HG03571 (cell line): ENCODE measurements around the gene UBA7.

Experiments used
- ATAC-seq: cut with Tn5 transposase; IDR thresholded peaks from one replicate; pipeline ENCODE4 v1.9.1; 2021; ENCODE audit not compliant: unreplicated experiment

Gene UBA7

DNA sequence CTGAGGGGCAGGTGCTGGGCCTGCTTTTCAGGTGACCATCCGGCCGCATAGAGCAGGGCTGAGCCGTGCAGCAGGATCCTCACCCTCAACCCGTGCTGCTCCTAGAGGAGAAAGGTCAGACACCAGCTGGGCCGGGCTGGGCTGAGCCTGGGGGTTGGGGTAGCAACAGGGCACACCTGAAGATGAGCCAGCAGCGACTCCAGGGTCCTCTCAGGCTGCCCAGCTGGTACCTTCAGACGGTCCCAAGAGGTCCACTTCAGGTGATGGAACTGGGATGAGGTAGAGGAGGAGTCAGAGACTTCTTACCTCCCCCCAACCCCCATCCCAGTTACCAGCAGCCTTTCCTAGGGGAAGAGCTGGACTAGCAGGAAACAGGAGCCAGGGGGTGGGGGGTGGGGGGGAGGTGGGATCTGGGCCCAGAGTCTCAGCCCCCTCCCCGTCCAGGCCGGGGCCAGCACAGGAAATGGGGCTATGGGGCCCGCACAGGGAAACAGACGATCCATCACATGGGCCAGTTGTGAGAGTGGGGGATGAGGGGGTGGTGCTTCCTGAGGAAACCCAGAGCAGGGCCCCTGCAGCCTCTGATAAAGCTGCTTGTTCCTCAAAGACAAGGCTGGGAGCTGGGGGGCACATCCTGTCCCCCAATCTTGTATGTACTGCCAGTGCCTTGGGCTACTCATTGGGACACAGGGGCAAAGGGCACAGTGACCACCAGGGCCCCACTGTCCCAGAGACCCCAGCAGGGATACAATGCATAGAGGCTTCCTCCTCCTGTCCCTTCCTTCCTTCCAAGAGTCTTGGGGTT is 7.7 kb downstream of the UBA7 start:
- ATAC-seq = no peak

DNA sequence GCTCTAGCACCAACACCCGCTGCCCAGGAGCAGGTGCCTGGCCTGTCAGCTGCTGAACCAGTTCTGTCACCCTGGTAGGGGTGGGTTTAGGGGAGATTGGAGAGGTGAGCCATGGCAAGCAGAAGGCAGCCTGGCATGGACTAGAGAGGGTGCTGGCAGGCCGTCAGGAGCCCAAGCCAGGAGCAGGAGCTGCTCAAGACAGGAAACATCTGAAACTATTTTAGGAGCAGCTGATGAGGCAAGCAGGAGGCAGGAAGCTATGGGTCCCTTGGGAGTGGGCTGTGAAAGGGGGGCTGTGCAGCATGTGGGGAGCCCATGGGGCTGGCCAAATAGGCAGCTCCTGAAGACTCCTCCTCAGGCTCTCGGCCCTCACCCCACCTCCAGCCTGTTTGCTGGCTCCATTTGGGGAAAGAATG is 8.4 kb downstream of the UBA7 start:
- ATAC-seq = no peak

- no peak for ATAC-seq
Measured at GRCh38 chr3:49804141-49805041, 9.4 kb downstream of the UBA7 start.

DNA sequence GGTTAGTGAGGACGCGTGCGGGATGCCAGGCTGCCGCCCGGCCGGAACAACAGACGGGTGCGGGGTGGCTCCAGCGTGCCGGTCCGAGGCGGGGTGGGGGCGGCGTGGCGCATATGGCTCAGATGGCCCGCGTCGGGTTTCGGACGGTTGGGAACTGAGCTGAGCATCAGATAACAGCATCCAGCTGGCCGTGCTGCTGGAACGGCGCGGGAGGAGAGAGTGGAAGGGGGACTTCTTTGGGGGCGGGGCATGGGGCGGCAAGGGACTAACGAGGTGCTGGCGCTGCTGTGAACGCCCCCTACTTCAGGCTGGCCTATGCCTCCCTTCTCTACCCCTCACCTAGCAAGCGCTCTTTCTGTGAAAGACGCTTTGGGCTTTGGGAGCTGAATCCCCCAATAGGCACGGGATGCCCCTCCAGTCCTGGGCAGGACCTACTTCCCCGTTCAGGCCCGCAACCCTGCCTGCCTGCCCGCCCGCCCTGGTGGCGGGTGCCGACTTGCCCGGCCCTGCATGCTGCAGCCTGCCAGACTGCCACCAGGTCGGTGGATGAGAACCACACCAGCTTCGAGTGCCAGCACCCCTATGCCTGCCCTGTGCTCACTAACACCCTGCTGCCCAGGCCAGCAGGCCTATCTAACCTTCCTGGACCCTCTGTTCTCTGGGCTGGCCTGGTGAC is 10.2 kb downstream of the UBA7 start:
- no peak for ATAC-seq

DNA sequence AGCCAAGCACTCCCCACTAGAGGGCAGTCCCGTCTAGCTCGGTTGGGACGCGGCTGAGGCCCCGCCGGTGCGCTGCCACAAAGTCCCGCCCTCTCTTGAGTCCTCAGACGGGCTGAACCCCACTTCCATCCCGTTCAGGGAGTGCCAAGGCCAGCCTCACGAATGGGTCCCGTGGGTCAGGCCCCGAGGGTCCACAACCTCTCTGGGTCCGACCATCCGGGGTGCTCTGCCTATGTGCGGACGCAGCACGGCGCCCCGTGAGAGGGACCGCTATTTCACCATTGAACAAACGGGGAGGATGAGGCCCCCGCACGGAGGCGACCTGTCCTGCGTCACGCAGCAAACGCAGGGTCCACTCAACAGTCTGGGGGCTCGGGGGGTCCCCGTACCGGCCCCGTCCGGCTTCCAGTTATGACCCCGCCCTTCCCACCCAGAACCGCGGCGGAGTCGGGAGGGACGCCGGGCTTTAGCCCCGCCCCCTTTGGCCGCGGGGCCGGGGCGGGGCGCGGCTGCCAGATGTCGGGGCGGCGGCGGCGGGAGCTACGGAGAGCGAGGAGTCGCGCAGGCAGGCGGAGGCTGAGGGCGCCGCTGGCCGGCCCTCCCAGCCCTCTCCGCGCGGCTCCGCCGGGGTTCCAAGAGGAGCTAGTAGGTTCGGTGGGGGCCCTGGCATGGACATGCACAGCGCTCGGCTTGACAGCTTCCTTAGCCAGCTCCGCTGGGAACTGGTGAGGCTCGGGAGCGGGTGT is 10.9 kb downstream of the UBA7 start, which contains the start of gene INKA1:
INKA1 (plus strand) TSS at position 543 of the 746 bp plus-strand sequence; CDS start at position 675, 132 bp downstream.
- ATAC-seq = peak; percentile 58

GRCh38 chr3:49801160-49801559 is 12.6 kb downstream of the UBA7 start:
- no peak for ATAC-seq

GRCh38 chr3:49799761-49800160 is 14.0 kb downstream of the UBA7 start, which contains the start of gene CDHR4:
CDHR4 (minus strand) TSS chr3:49799873; CDS start chr3:49799812, 61 bp downstream.
- ATAC-seq = no peak

DNA sequence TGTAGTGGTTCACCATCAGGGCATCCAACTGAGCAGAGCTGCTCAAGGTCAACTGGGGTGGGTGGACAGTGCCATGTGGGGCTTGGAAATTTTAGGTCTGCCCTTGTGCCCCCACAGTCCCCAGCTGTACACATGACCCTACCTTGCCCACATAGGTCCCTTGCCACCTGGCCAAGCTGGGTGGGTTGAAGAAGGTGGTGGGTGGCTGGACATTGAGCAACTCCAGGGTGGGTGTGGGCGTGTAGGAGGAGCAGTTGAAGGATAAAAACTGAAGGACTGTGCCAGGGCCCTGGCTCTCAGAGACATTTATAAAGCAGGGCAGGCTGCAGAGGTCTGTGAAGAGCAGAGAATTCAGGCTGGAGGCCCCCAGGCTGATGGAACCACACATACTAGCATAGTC is 14.6 kb downstream of the UBA7 start:
- no peak for ATAC-seq

- ATAC-seq = no peak
Measured at GRCh38 chr3:49794926-49795905, 18.5 kb downstream of the UBA7 start.

- no peak for ATAC-seq
Measured at GRCh38 chr3:49794431-49794830, 19.3 kb downstream of the UBA7 start.

- no peak for ATAC-seq
Measured at GRCh38 chr3:49793486-49794085, 20.2 kb downstream of the UBA7 start.

DNA sequence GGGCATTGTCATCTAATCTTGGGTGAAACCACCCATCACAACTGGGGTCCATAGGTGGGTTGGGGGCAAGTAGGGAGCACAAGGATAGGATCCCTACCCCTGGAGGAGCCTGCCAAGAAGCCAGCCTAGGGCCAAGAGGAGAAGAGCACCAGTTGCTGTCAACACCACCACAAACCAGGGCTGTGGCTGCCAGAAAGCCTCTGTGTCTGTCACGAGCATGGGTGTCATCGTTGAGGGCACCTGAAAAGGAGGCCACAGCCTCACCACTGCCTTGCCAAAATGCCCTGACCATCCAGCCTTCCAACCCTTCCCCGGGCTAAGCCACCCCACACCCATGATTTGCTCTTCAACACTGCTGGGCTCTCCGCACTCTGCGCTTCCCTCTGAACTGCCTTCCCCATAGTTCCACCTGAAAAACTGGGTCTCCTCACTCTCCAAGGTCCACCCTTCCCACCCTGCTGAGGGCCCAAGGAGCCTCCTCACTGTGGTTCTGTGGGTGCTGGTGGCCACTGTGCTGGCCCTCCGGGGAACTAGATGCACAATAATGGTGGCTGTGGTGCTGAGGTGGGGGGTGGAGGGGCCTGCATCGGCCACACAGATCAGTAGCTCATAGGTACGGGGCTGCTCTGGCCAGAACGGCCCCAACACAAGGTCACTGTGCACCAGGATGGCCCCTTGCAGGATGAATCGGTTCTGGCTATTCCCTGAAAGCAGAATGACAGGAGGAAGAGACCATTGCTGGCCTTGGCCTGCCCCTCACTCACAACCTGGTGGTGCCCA is 21.2 kb downstream of the UBA7 start:
- no peak for ATAC-seq

DNA sequence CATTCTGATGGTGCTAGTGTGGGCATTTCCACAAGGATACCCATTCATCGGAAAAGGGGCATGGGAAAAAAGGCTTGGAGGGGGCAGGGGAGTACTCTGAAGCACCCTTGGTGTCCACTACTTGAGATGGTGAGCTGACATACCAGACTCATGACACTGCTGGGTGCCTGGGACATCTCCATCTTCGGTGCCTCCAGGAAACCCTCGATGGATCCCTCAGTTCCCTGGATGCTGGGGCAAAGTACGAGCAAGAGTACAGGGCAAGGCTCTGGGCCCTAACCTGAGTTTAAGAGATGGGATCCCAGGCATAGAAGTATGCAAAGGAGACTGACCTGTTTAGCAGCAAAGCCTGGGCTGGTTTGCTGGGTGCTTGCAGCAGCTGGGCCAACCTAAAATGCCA is 22.2 kb downstream of the UBA7 start:
- no peak for ATAC-seq

DNA sequence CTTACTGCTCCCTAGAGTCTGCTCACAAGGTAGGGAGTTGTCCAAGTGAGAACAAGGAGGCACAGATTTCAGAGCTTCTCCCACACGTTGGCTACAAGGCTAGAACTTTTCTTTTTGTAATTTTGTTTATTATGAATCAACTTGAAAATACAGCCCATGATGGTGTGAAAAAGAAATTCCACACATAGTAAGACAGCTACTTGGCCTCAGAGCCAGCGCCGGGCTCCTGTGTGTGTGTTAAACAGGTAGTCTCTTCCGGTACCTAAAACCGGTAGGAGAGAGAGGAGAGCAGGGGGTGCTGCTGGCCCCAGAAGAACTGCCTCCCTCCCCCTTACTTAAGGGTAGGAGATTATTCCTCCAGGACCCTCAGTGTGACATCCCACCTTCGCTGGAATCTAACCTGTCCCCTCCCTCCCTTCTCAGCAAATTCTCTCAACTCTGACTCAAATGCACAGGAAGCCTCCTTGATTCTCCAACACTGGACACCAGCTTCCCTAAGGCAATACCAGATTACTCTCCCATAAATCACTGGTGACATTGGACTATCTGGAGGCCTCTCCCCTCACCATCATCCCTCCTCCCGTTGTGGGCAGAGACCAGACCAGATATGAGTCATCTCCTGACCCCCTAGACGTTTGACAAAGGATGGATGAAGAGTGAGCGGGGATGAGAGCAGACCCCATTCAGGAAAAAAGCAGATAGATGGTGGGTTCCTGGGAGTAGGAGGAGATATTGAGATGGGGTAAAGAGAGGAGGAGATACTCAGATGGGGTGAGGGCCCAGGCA is 22.9 kb downstream of the UBA7 start:
- no peak for ATAC-seq

DNA sequence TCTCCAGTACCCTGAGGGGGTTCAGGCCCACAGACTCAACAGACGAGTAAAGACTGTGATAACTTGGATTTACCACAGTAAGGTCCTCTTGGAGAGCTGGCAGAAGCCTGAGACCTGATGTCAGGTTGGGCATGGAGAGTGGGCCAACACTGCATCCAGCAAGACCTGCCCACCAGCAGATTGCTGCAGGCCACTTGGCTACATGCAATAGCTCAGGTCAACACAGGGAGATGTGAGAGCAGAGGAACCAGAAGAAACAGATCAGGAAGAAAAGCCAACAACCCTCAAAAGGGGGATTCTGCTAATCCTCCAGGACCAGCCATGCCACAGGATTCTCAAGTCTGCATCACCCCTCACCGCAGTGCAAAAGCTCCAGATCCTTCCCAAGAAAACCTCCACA is 25.7 kb downstream of the UBA7 start:
- ATAC-seq = no peak

GRCh38 chr3:49787536-49787935 is 26.2 kb downstream of the UBA7 start:
- no peak for ATAC-seq

DNA sequence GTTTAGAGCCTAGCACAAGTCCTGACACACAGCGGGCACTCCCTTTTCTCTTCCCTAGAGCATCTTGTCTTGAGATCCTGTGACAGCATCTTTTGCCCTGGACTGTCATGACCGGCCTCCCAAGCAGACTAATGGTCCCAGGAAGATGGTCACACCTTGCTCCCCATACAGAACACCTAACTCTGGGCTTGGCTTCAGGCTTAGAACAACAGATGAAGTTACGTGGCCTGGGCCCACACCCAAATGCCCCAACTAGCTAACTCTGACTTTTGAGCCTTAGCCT is 26.6 kb downstream of the UBA7 start:
- ATAC-seq = no peak
